Activated naive CD4-positive, alpha-beta T cell treated with anti-CD3 and anti-CD28 coated beads, Interleukin-2, amount 50 U/mL, for 16 hours (primary cell): ENCODE data around the gene MYL10.

ENCODE experiments used
- DNase-seq: peaks from one replicate; pipeline ENCODE4 v3.0.0-alpha.2; 2020

The MYL10 gene

DNA sequence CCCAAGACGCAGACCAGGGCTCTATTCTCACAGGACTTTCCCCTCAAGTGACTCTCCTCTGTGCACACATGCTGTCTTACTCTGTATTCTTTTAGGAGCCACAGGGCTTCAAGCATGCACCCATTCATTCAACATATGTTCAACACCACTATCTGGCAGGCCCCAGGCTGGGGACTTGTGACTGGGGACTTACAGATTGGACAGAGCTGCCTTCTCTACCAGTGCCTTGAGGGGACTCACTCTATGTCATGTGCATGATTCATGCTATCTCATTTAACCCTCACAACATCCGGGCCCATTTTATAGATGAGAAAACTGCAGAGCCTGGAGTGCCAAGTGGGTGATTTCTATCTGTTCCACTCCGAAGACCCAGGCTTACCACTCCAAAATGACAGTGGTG is 34.3 kb downstream of the MYL10 start:
- DNase-seq = no peak

DNA sequence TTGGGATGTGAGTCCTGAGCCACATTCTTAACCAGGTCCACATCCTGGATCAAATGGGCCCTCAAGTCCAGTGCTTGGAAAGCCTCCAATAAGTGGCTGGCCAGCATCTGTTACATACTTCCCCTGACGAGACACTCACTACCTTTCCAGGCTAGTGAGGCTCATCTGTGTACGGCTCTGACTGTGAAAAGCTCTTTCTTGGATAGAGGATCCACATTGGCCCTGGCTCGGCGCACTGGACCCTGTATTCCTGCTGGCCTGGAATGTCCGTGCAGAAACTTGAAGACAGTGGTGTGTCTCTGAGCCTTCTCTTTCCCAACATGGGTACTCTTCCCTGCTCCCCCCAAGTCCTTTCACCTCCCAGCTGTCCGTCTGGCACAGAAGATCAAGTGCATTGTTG is 35.5 kb downstream of the MYL10 start:
- no peak for DNase-seq

DNA sequence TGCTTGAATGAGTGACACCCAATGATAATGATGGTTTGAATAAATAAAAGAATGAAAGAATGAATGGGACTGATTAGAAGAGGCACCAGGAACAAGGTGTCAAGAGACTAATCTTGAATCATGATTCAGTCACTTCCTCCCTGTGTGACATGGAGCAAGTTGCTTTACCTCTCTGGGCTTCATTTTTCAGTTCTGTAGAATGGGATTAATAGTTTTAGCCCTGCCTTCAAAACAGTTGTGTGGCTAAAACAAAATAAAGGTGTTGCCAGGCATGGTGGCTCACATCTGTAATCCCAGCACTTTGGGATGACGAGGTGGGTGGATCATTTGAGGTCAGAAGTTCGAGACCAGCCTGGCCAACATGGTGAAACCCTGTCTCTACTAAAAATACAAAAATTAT is 37.6 kb downstream of the MYL10 start:
- no peak for DNase-seq

DNA sequence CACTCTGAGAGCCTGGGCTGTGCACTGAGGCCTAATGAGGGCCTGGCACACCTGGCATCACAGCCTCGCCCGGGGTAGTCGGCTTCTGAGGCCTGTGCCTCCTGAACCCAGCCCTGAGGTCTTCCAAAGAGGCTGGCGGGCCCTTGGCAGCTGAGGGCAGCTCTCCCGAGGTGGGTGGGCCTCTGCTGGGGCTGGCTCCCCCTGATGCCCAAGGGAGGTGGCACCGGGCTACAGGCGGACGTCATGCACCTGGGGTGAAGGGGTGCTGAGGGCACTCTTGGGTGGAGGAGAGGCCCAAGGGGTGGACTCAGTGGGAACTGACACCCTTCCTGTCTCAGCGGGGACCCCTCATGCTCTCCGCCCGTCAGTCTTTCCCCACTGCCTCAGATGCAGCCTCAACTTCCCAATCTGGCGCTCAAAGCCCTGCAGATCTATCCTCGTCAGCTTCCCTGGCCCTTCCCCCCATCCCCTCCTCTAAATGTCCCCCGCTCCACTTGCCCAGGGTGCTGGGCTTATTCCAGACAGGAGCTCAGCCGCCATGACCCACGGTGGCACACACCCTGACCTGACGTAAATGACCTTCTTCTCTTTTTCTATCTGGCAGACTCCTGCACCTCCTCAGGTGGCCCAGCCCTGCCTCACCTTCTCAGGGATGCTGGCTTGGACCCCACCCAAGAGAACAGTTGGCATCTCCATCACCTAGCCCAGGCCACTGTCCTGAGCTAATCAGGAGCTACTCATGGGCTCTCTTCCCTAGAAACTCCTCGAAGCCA is 38.2 kb downstream of the MYL10 start:
- DNase-seq = no peak

DNA sequence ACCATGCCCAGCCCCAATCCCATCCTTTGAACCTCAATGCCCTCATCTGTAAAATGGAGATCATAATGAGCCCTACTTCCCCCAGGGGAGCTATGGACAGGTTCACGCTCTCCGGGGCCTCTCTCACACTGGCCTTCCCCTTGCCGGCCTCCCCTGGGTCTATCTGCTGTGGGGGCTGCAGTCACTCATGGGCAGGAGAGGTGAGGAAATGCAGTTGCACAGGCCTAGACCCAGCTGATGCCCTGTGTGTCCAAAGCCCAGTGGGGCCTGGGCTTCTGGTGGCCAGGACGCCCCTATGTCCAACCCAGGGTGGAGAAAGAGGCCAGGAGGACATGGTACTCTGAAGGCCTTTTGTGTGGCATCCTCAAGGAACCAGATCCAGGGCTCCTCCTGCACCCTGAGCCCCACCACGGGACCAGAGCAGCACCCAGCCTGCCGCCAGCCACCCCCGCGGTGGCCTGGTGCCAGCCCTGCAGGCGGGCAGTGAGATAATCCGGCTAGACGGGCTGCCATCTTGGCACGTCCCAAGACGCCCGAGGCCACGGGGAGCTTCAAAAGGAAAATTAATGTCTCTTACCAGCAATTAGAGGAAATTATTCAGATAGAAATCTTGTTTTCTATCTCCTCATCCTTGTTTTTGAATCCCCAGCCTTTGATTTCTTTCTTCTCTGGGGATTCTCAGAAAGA is 39.0 kb downstream of the MYL10 start:
- no peak for DNase-seq

DNA sequence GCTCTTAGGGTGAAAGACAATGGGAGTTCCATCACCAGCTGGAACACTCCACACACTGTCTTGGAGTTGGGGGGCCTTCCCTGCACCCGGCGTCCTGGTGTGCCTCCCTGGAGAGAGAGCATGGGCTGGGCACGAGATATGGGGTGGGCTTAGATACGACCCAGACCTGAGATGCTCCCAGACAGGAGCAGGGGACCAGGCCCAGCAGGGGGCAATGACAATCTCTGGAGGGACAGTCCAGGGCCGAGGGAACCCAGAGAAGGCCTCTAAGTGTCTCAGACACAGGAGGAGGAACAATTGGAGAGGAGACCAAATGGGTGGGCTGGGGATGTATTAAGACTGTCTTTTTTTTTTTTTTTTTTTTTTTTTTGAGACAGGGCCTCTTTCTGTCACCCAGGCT is 40.0 kb downstream of the MYL10 start:
- no peak for DNase-seq

DNA sequence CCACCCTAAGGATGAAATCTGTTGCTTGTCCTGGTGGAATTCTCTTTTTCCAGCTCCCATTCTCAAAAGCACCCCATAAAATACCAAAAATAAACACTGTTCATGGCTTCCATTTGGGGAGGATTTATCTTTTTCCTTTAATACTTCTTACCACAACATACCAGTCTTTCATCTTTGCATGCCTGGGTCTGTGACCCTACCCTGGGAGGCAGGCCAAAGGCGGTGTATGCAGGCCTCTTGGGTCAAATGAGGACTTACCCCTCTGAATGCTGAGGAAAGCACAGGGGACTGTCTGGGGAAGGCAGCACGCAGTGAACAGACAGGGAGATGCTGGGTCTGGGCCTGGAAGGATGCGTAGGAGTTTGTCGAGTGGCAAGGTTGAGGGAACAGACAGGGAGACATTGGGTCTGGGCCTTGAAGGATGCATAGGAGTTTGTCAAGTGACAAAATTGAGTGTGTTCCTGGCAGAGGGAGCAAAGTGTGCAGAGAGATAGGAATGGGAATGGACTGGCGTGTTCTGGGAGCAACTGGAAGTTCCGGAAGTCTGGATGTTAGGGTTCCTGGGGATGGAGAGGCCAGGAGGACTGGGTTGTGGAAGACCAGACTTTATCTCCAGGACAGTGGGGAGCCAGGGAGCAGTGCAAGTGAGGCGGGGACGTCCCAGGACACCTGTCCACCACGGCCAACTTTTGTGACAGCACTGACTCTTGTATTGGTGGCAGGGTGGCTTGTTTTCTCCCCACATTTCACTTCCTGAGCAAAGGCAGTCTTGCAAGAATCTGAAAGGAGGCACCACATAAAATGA is 40.8 kb downstream of the MYL10 start:
- DNase-seq = no peak

DNA sequence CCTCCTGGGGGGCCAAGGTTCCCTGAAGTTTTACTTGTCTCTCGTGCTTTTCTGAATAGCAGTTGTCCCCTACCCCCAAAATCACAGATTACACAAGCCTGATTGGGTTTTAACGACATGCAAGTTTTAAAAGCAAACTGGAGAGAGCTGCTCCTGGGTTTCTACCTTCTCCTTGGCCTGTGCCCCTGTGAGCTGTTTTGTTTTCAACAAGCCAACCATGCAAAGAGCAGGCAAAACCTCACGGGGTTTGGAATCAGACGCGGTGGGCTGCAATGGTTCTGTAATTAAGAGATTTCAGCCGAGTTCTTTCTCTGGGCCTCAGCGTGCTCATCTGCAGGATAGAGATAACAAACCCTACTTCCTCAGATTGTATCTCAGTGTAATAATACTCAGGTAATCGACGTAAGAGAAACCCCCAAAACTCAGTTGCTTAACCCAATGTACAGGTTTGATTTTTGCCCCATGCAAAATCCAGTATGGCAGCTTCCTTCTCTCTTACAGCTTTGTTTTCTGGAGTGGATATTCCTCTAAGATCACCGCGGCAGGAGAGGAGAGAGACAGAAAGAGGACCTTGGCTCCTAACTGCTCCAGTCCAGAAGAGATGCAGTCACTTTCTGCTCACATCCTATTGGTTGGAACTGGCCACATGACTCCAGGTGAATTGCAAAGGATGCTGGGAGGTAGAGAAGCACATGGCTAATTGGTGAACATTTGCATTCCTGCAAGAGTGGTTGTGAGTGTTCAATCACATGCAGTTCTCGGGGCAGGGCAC is 42.0 kb downstream of the MYL10 start:
- no peak for DNase-seq

DNA sequence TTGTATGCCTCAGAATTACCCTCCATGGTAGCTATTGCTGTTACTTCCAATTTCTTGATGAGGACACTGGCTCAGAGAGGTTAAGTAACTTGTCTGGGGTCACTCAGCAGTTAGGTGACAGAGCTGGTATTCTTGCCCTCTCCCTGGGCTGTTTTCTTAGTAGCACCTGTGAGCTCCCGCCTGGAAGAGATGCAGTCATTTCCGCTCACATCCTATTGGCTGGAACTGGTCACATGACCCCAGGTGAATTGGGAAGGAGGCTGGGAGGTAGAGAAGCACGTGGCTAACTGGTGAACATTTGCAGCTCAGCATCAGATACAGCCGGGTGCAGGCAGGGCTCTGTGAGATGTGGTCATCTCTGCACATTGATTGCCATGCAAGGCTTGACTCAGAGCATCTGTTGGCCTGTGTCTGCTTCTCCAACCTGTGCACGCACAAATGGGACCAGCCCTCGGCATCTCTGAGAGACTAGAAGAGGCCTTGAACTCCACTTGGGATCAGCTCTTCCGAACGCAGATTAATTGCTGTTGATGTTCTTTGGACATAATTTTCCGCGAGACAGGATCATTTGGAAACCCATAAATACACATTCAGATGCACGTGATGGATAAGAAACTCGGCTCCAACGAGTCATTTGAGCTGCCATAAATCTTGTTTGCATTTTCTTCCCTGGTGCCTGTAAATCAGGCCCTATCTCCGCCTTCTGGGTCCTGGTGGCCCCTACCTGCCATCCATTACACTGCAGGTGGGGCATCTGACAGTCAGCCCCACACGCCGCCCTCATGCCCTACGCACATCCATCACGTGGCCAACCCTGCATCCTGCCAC is 42.8 kb downstream of the MYL10 start:
- DNase-seq = no peak

DNA sequence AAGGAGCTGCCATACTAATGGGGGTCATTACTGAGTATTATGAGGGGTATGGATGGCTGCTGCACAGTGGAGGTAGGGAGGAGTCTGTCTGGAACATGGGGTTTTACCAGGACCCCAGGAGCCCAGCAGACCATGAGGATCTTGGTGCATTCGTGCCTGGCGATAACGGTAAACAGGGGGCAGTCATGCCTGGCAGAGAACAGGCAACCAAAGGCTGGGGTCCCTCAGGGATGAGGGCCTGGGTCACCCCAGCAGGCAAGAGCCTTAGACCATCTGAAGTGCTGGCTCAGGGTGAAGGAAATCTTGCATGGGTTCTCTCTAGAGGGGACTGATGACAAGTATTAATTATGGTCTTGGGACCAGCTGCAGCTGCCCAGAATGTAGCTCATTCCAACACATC is 46.1 kb downstream of the MYL10 start:
- no peak for DNase-seq

DNA sequence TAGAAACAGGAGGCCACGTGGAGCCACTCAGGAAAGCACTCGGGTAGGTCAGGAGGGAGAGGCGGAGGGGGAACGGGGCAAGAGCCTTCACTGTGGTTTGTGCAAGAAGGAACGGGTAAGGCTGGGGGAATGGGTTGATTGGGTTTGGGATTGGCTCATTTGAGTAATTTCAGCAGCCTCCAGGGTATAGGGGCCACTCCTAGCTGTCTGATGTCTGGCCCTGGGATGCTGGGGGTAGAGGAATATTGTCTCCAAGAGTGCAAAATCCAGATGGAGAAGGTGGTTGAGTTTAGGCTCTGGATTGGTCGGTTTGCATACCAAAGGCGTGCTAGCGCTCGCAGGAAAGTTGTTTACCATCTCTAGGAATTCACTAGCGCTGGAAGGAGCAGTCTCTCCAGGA is 47.2 kb downstream of the MYL10 start:
- no peak for DNase-seq

DNA sequence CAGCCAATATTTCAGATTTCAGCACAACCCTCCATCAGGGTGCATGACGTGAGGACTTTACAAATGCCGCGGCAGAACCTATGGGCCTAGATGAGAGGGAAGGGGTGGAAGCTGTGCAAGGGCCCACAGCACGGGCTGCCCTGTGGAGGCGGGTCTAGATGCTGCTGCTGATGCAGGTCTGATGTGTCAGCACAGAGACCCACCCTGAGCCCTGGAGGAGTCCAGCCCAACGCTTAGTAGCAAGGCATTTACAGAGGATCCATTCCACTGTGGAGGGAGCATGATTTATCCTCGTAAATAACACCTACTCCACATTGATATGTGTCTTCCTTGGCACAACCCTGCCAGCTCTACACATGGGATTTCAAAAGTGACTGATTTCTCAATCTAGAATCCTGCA is 48.5 kb downstream of the MYL10 start:
- no peak for DNase-seq

DNA sequence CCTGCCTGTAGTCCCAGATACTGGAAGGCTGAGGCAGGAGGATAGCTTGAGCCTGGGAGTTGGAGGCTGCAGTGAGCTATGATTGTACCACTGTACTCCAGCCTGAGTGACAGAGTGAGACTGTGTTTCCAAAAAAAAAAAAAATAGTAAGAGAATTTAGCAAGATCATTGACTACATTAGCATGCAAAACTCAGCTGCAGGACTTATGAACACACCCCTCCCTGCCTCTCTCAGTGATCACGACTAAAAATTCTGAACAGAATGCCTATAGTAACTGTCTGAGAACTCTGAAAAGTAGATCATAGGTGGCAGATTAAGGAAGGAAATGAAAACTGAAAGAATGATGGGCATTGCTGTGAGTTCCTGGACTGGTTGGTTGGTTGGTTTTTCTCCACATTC is 50.5 kb downstream of the MYL10 start:
- DNase-seq = no peak

DNA sequence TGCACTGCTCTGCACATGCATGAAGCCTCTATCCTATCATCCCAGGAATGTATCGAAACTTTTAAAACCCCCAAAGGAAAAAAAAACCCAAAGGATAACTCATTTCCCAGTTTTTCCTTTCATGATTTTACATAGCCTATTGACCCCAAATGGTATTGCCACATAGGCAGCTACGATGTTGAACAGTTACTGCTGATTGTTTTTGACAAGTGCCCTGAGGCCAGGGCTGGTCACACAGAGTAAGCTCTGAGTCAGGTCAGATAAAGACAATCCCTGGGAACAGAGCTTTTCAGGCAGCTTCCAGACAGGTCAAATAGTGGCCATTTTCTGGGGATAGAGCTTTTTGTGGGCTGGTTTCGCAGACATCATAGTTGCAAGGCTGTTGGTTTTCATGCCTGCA is 52.1 kb downstream of the MYL10 start:
- DNase-seq = no peak

DNA sequence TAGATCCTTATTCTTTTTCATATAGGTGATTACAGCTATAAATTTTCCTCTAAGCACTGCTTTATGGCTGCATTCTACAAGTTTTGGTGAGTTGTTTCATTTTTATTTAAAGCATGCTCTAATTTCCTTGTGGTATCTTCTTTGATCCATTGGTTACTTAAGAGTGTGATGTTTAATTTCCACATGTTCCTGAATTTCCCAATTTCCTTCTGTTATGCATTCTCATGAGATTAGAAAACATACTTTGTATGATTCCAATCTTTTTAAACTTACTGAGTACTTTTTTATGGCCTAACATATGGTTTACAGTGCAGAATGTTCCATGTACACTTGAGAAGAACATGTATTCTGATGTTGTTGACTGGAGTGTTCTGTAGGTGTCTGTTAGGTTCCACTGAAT is 53.4 kb downstream of the MYL10 start:
- no peak for DNase-seq

DNA sequence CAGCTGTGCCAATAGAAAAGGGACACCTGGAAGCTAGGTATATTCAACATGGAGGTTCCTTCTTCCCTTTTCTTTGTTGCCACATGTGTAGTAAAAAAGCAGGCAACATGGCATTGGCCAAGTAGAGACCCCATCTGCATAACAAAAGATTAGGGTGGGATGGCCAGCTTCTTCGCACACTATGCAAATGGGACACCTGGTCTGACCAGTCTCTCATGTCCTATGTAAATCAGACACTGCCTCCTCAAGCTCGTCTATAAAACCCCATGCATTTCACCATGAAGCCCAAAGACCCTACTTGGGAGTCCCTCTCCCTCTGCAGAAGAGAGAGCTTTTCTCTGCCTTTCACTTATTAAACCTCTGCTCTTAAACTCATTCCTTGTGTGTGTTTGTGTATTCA is 53.9 kb downstream of the MYL10 start:
- no peak for DNase-seq

DNA sequence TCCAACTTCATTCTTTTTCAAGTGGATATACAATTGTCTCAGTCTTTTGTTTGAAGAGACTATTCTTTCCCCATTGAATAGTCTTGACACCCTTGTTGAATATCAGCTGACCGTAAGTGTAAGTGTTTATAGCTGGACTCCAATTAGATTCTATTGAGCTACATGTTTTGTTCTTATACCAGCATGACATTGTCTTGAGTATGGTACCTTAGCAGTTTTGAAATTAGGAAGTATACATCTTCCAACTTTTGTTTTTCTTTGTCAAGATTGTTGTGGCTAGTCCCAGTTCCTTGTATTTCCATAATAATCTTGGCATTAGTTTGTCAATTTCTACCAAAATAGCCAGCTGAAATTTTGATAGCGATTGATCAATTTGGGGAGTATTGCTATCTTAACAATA is 56.9 kb downstream of the MYL10 start:
- no peak for DNase-seq

DNA sequence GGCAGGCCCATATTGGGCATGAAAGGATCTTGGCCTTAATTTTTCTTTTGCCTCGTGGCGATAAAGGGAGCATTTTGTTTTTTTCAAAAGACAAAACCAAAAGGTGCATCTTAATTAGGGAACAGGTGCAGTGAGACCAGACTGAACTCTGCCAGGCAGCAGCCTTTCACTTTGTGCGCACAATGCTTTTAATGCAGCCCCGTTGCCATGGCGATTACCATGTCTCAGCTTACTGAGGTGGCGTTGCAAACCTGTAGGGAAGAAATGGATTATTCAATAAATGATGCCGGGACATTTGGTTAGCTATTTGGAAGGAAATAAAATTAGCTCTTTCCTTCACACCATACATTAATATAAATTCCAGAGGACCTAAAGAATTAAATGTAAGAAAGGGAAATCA is 61.9 kb downstream of the MYL10 start:
- no peak for DNase-seq

DNA sequence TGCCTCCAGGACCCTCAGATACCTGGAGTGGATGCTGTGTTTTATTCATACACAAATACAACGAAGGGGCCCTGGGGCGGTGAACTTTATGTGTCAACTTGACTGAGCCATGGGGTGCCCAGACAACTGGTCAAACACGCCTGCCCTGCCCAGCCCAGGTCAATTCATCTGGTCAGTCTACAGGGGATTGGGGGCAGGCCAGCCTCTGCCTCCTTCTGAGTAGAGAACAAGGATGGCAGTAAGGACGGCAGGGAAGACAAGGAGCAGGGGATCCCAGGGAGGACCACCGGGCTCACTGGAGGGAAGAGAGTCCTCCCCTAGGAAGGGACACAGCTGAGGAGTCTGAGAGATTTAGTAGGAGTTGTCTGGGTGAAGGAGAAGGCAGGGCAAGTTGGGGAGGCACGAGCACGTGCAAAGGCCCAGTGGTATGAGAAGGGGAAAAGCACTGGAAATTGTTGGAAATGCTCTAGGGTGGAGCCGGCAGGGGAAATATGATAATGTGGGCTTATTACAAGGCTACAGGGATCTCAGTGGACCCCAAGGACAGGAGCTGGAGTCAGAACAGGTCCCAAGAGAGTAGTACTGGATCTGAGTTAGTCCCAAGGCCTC is 63.4 kb downstream of the MYL10 start:
- no peak for DNase-seq

DNA sequence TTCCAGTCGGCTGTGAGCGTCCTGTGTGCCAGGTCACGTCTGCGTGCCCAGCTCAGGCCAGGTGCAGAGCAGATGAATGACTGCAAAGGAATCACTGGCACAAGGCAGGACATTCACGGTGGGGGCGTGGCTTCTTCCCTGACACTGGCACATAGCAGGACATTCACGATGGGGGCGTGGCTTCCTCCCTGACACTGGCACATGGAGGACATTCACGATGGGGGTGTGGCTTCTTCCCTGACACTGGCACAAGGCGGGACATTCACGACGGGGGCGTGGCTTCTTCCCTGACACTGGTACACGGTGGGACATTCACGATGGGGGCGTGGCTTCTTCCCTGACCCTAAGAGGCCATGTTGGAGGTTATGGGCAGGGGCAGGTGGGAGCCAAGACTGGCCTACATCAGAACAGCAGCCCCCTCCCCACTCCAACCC is 64.3 kb downstream of the MYL10 start:
- DNase-seq = no peak

DNA sequence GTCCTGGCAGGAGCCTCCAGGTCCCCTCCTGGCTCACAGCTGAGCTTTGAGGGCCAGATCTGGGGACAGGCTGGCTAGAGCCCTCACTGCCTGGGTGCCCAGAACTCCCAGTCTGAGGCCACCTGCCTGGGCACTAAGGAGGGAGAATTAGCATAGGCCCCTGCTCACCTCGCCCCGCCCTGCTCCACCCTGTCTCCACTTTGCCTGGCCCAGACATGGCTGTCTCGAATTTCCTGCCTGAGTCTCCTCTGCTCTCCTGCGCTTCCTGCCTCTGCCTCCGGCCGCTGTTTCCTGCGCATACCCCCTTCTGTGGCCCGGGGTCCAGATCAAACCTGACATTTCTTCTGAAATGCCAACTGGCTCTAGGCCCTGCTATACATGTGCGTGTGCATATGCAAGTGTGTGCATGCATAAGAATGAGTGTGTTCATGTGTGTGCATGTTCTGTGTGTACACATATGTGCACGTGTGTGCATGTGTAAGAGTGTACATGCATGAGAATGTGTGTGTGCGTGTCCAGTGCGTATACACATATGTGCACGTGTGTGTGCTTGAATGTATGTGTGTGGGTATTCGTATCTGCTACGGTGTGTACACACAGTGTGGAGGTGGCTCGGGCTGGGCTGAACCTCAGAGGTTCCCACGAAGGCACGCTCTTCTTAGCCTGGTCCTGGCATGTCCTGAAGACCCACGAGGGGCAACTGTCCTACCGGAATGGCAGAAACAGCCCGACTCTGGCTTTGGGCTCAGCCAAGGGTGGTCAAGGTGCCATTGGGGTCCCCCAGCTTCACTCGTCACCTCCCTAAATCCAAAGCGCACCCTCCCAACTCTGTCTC is 64.9 kb downstream of the MYL10 start:
- DNase-seq = no peak
